T-helper 22 cell (primary cell): ENCODE data around the gene LALBA.
"Not testable (repeated sequence)": the region's sequence is repeated elsewhere in the genome, so short reads cannot be mapped to it uniquely, and the experiment has no call there.

Experiments
- DNase-seq: peaks from one replicate; pipeline ENCODE4 v3.0.0-alpha.2; 2020; ENCODE audit warnings: low read depth

Gene LALBA

DNA sequence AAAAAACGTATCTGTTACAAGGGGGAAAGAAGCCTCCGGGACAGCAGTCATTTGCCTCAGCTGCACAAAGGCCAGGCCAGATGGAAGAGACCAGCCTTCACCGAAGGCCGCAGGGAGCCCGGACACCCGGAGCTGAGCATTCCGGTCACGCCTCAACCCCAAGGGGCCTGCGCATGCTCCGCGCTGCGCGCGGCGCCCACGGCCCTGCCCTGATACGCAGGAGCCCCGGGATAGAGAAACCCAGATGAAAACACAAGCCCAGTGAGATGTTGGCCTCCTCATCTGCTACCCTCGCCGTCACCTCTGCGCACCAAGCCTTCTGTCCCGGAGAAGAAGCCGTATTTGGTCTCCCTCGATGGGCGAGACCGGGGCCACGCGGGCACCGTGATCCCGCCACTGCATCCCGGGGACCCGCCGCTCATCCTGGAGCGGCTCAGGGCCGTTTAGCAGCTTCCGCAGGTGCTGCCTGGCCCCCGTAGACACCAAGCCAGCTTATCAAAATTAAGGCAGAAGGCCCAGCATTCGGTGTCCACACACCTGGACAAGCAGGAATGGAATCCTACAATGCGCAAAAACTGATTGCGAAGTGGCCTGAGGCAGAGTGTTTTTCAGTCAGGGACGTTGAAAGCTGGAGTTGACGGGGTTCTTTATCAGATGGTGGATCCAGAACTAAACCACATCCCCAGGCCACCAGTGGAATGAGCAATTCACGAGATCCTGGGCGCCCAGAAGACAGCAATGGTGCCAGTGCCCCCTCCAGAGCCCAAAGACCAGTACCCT, 41.8 kb downstream of the LALBA start:
- no peak for DNase-seq

DNA sequence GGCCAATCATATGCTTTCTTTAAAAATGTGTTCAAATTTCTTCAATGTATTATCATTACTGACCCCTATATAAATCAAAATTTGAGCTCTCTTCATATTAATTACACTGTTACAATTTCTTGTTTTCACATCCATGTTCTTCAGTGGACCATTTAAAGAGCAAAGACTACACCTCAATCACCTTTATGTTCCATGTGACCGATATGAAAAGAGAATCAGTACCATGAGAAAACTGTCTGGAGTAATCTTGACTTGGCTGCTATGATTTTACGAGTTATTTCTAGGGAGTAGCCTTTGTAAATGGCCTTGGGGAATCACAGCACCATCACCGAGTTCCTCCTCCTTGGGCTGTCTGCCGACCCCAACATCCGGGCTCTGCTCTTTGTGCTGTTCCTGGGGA, 44.5 kb downstream of the LALBA start, which contains the start of gene OR8S1:
Gene OR8S1 (plus strand): TSS at position 301 of the 400 bp plus-strand sequence. CDS start 0 bp downstream, at position 301.
- DNase-seq: no peak

DNA sequence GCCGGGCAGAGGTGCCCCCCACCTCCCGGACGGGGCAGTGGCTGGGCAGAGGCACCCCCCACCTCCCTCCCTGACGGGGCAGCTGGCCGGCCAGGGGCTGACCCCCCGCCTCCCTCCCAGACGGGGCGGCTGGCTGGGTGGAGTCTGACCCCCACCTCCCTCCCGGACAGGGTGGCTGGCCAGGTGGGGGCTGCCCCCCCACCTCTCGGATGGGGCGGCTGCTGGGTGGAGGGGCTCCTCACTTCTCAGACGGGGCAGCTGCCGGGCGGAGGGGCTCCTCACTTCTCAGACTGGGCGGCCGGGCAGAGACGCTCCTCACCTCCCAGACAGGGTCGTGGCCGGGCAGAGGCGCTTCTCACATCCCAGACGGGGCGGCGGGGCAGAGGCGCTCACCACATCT, 49.5 kb downstream of the LALBA start:
- not testable (repeated sequence) for DNase-seq
